GM06990 (cell line): Measurements from ENCODE around the gene TAS2R31.

Experiments
- DNase-seq: peaks from one replicate; pipeline ENCODE4 v3.0.0-alpha.2; 2011; ENCODE audit not compliant: insufficient read length; ENCODE audit errors: extremely low read depth
- H3K27me3 ChIP-seq: replicated peaks from 2 replicates; pipeline ENCODE4 v1.6.0; 2011; ENCODE audit warnings: low read length; ENCODE audit not compliant: control insufficient read depth, insufficient read depth
- H3K36me3 ChIP-seq: 2 replicates; pipeline ENCODE4 v1.5.1; 2011; ENCODE audit warnings: low read length; ENCODE audit not compliant: control insufficient read depth, insufficient read depth
- H3K4me3 ChIP-seq: replicated peaks from 2 replicates; pipeline ENCODE4 v1.5.1; 2011; ENCODE audit warnings: low read depth, mild to moderate bottlenecking, control low read depth, low read length
- CTCF ChIP-seq: IDR thresholded peaks from 2 replicates; pipeline ENCODE4 v1.5.1; 2011; ENCODE audit warnings: low read length, control low read depth, mild to moderate bottlenecking, inconsistent platforms; ENCODE audit not compliant: insufficient read depth, poor library complexity, severe bottlenecking

Gene TAS2R31

GRCh38 chr12:11031307-11031706 is at the start of gene TAS2R31:
TAS2R31 (minus strand) TSS chr12:11031407; CDS start chr12:11031335, 72 bp downstream.
- TF ChIP-seq CTCF, result no peak
- no peak for DNase-seq
- no peaks in the 10 kb centered on the region for H3K27me3 ChIP-seq
- 0 out of 2 replicates have a peak, but pooled peaks cover 2% of the 10 kb centered on the region for H3K36me3 ChIP-seq
- H3K4me3 ChIP-seq, result no peak within 1 kb of the TSS

DNA sequence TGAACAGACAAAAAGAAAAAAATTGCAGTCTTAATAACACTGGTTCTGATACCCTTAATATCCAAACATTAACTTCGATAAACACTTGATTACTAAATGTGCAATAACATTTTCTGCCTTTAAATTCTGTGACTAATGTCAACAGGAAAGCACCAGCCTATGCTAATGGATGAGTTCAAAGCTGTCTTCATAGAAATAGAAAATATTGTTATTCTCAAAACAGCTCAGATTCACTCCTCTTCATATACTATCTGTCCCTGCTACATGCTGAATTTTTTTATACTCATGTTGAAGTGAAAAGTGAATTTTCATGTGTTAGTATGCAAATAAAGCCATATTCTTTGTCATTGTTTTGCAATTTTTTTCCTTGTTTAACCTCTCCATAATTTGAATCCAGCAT is 47.0 kb upstream of the TAS2R31 start:
- Histone ChIP-seq H3K4me3 (no peak overlapping the region), H3K27me3 (no peaks in the 10 kb centered on the region), H3K36me3 (no peaks in the 10 kb centered on the region)
- no peak for DNase-seq
- TF ChIP-seq CTCF, result no peak

GRCh38 chr12:11075642-11076041 is 44.4 kb upstream of the TAS2R31 start:
- TF ChIP-seq CTCF, result no peak
- Histone ChIP-seq H3K36me3 (no peaks in the 10 kb centered on the region), H3K4me3 (no peak overlapping the region), H3K27me3 (no peaks in the 10 kb centered on the region)
- peak; percentile 7 for DNase-seq

DNA sequence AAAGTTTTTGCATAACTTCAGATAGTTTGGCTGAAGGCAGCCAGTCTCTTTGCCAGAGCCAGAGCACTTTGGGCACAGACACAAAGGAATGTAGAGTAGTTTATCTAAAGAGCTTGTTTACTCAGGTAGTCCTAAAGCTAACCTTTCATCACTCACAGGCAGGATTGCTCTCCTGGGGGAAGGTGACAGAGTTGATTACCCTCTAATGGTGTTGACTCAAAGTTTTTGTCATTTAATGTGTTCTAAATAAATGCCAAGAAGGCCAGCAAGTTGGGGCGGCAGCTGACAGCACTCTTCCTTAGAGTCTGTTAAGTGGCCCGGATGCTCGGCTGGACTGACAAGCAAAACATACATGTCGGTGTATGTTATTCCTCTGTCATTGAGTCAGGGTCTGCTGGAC is 40.2 kb upstream of the TAS2R31 start:
- no peak for DNase-seq
- H3K36me3 ChIP-seq, result no peaks in the 10 kb centered on the region
- H3K4me3 ChIP-seq, result no peak overlapping the region
- no peak for TF ChIP-seq CTCF
- no peaks in the 10 kb centered on the region for H3K27me3 ChIP-seq

DNA sequence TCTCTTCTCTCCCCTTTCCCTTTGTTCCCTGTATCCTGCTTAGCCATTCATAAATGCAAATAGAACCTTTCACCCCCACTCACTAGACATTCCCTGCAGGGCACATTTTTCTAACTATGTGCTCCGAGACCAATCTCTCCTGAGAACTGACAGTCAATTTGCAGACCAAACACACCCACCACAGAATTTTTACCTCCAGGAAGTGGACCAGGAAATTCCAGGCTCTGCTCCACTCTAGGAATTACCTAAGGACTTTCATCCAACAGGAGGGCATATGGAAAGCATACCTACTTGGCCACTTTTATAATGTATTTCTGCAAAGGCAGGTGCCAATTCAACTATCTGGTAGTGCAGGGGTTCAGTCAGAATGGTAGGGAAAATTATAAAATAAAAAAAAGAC is 39.8 kb upstream of the TAS2R31 start:
- no peak for DNase-seq
- Histone ChIP-seq H3K4me3 (no peak overlapping the region), H3K27me3 (no peaks in the 10 kb centered on the region), H3K36me3 (no peaks in the 10 kb centered on the region)
- TF ChIP-seq CTCF, result no peak

GRCh38 chr12:11069854-11070365 is 38.7 kb upstream of the TAS2R31 start:
- H3K4me3 ChIP-seq, result no peak overlapping the region
- no peak for DNase-seq
- TF ChIP-seq CTCF, result no peak
- H3K27me3 ChIP-seq, result no peaks in the 10 kb centered on the region
- no peaks in the 10 kb centered on the region for H3K36me3 ChIP-seq
